PC-3 (cell line): ENCODE results near the gene CXCR3. TPM values are rescaled to one million over a fixed set of nuclear protein-coding genes. Genes with fewer than 3 reads are reported as not detected.
"Not testable (repeated sequence)": the region's sequence is repeated elsewhere in the genome, so short reads cannot be mapped to it uniquely, and the experiment has no call there.

Source experiments
- ATAC-seq: fragments of 200-7000 bp; cut with Tn5 transposase; 2 replicates; pipeline ENCODE4 v1.9.1; 2020; ENCODE audit warnings: mild to moderate bottlenecking, moderate library complexity
- BruUV-seq: library from RNA; stranded (reverse); fragments of 400-500 nt; replicated peaks from 2 replicates; lab custom pipeline; 2021; lab: Mats Ljungman, UMichigan
- CTCF ChIA-PET: fragments of 300-600 bp; sonication (Branson Sonifier 250); formaldehyde crosslinking; loops from one replicate; lab custom pipeline; 2022; ENCODE audit warnings: antibody characterized with exemption; lab: Charles Lee
- POLR2A ChIA-PET: fragments of 300-600 bp; sonication (Branson Sonifier 250); formaldehyde crosslinking; loops from one replicate; lab custom pipeline; 2022; ENCODE audit warnings: antibody characterized with exemption; ENCODE audit not compliant: unreplicated experiment; lab: Charles Lee
- DNase-seq: peaks from one replicate; pipeline ENCODE4 v3.0.0-alpha.2; 2015
- H2AFZ ChIP-seq: fragments of 300-600 bp; sonication (generic); 2 replicates; pipeline ENCODE4 v1.6.0; 2016; ENCODE audit warnings: antibody characterized with exemption, low read length
- H3F3A ChIP-seq: fragments of 300-600 bp; sonication (generic); one replicate; pipeline ENCODE4 v1.6.0; 2017; ENCODE audit warnings: antibody characterized with exemption, low read length, control low read depth, mild to moderate bottlenecking; ENCODE audit not compliant: unreplicated experiment
- H3K27ac ChIP-seq: fragments of 300-600 bp; sonication (generic); 2 replicates; pipeline ENCODE4 v1.5.1; 2016; ENCODE audit warnings: mild to moderate bottlenecking, low read length
- H3K27me3 ChIP-seq: fragments of 300-600 bp; sonication (generic); 2 replicates; pipeline ENCODE4 v1.6.1; 2016; ENCODE audit warnings: low read length, mixed read lengths
- H3K36me3 ChIP-seq: fragments of 300-600 bp; sonication (generic); 2 replicates; pipeline ENCODE4 v1.6.1; 2016; ENCODE audit warnings: low read depth, mixed run types, low read length, mixed read lengths
- H3K4me1 ChIP-seq: fragments of 300-600 bp; sonication (generic); 2 replicates; pipeline ENCODE4 v1.5.1; 2016; ENCODE audit warnings: low read length; ENCODE audit not compliant: insufficient read depth
- H3K4me2 ChIP-seq: fragments of 300-600 bp; sonication (generic); 2 replicates; pipeline ENCODE4 v1.6.0; 2016; ENCODE audit warnings: low read length
- H3K4me3 ChIP-seq: fragments of 300-600 bp; sonication (generic); 2 replicates; pipeline ENCODE4 v1.5.1; 2016; ENCODE audit warnings: mild to moderate bottlenecking, low read length, mixed read lengths
- H3K79me2 ChIP-seq: fragments of 300-600 bp; sonication (generic); 2 replicates; pipeline ENCODE4 v1.6.1; 2017; ENCODE audit warnings: low read length, mixed read lengths
- H3K9ac ChIP-seq: fragments of 300-600 bp; sonication (generic); 2 replicates; pipeline ENCODE4 v1.6.0; 2016; ENCODE audit warnings: mild to moderate bottlenecking, low read length
- H3K9me2 ChIP-seq: fragments of 300-600 bp; sonication (generic); replicated peaks from 2 replicates; pipeline ENCODE4 v1.6.1; 2016; ENCODE audit warnings: mixed run types, low read length, mixed read lengths
- H3K9me3 ChIP-seq: fragments of 300-600 bp; sonication (generic); 2 replicates; pipeline ENCODE4 v1.6.1; 2016; ENCODE audit warnings: low read length, mixed read lengths
- H4K20me1 ChIP-seq: fragments of 300-600 bp; sonication (generic); 2 replicates; pipeline ENCODE4 v1.6.1; 2016; ENCODE audit warnings: low read length, mixed read lengths
- CTCF ChIP-seq: fragments of 300-600 bp; sonication (generic); conservative IDR thresholded peaks from 2 replicates; pipeline ENCODE4 v1.5.1; 2017; ENCODE audit warnings: antibody characterized with exemption, low read depth, mild to moderate bottlenecking, low read length
- EZH2 ChIP-seq: fragments of 300-600 bp; sonication (generic); IDR thresholded peaks from one replicate; pipeline ENCODE4 v1.6.1; 2017; ENCODE audit warnings: antibody characterized with exemption, mild to moderate bottlenecking, low read length; ENCODE audit not compliant: unreplicated experiment
- EZH2phosphoT487 ChIP-seq: fragments of 300-600 bp; sonication (generic); IDR thresholded peaks from 2 replicates; pipeline ENCODE4 v1.6.1; 2018; ENCODE audit warnings: mild to moderate bottlenecking, antibody characterized with exemption, low read length, borderline replicate concordance
- intact Hi-C: fragments of 100-400 bp; cut with micrococcal nuclease; formaldehyde crosslinking; loops from 2 replicates; pipeline ENCODE4 v1.9.0; 2023
- total RNA-seq: library from RNA; depleted of rRNA; stranded (reverse); fragments of >200 nt; gene quantifications from 2 replicates; pipeline ENCODE4 v1.2.3, GENCODE V29; 2014

Gene CXCR3
- total RNA-seq, 1 experiment from 2014 or later, result not detected

- H3F3A ChIP-seq, H3K36me3 ChIP-seq, H3K9ac ChIP-seq, CTCF ChIA-PET, H3K4me3 ChIP-seq, H3K4me2 ChIP-seq, BruUV-seq, H3K9me3 ChIP-seq, H2AFZ ChIP-seq, POLR2A ChIA-PET, H3K79me2 ChIP-seq, H3K9me2 ChIP-seq, H3K27me3 ChIP-seq, H3K4me1 ChIP-seq, H4K20me1 ChIP-seq, intact Hi-C loops, H3K27ac ChIP-seq: not testable (repeated sequence)
- peak; percentile 91 for ATAC-seq
- DNase-seq, result peak; percentile 53
- peak; percentile 66 for TF ChIP-seq CTCF
Observed at GRCh38 chrX:71664202-71664601, 45.9 kb upstream of the CXCR3 start.

GRCh38 chrX:71663238-71663637 lies 44.9 kb upstream of the CXCR3 start:
- intact Hi-C loops, H3K9me2 ChIP-seq, H3K4me1 ChIP-seq, H3K4me3 ChIP-seq, ATAC-seq, BruUV-seq, H3K36me3 ChIP-seq, H3K79me2 ChIP-seq, POLR2A ChIA-PET, H3K27me3 ChIP-seq, H4K20me1 ChIP-seq, H2AFZ ChIP-seq, H3K9me3 ChIP-seq, H3F3A ChIP-seq, CTCF ChIA-PET: not testable (repeated sequence)
- peak overlapping the region; percentile 50 for H3K27ac ChIP-seq
- peak overlapping the region; percentile 54; the same call in 1 of the 2 replicates for H3K9ac ChIP-seq
- H3K4me2 ChIP-seq, result peak overlapping the region; percentile 39
- DNase-seq, result peak; percentile 66

GRCh38 chrX:71662654-71663053 lies 44.3 kb upstream of the CXCR3 start:
- intact Hi-C loops, H3K4me2 ChIP-seq, H3K4me3 ChIP-seq, H3K9me2 ChIP-seq, H3K9me3 ChIP-seq, ATAC-seq, BruUV-seq, H3K36me3 ChIP-seq, H3K4me1 ChIP-seq, H3K27ac ChIP-seq, H3F3A ChIP-seq, H3K27me3 ChIP-seq, CTCF ChIA-PET, H3K79me2 ChIP-seq, POLR2A ChIA-PET, H4K20me1 ChIP-seq, H3K9ac ChIP-seq, DNase-seq, H2AFZ ChIP-seq: not testable (repeated sequence)

GRCh38 chrX:71661919-71662318 lies 43.6 kb upstream of the CXCR3 start:
- no peak overlapping the region for H2AFZ ChIP-seq
- H3K36me3 ChIP-seq, result no peaks in the 10 kb centered on the region
- DNase-seq (no peak), ATAC-seq (no peak)
- no peak overlapping the region for H3K9ac ChIP-seq
- H3K9me2 ChIP-seq, result no peaks in the 10 kb centered on the region
- H3K4me2 ChIP-seq, result no peak overlapping the region
- POLR2A ChIA-PET, result no interaction called here
- TF ChIP-seq CTCF, result no peak
- no peak for TF ChIP-seq EZH2phosphoT487
- no peak for TF ChIP-seq EZH2
- no peaks in the 10 kb centered on the region for H4K20me1 ChIP-seq
- no peaks in the 10 kb centered on the region for H3F3A ChIP-seq
- H3K9me3 ChIP-seq, result no peaks in the 10 kb centered on the region
- H3K27me3 ChIP-seq, result no peaks in the 10 kb centered on the region
- CTCF ChIA-PET, result no interaction called here
- intact Hi-C loops, result no loop called here
- H3K4me1 ChIP-seq, result peaks cover 8% of the 10 kb centered on the region
- no TSS peak for BruUV-seq
- H3K27ac ChIP-seq, result no peak overlapping the region
- H3K79me2 ChIP-seq, result no peaks in the 10 kb centered on the region
- no peak overlapping the region for H3K4me3 ChIP-seq
